Neural cell (in vitro differentiated cells): ENCODE measurements around the gene TTC34. TPM values are rescaled to one million over a fixed set of nuclear protein-coding genes. Genes with fewer than 3 reads are reported as not detected.
"Not testable (repeated sequence)": the region's sequence is repeated elsewhere in the genome, so short reads cannot be mapped to it uniquely, and the experiment has no call there.

Experiments
- H2AFZ ChIP-seq: fragments of 200-600, 300-800 bp; sonication (generic), shearing (Covaris generic); 2 replicates; pipeline ENCODE4 v1.6.0; 2014; ENCODE audit warnings: low read depth, mild to moderate bottlenecking, antibody characterized with exemption, low read length, moderate library complexity
- H3F3A ChIP-seq: fragments of 200-600 bp; shearing (Covaris generic); 2 replicates; pipeline ENCODE4 v1.6.1; 2016; ENCODE audit warnings: mild to moderate bottlenecking, moderate library complexity, mixed read lengths, antibody characterized with exemption, low read length; ENCODE audit not compliant: insufficient read depth, poor library complexity, severe bottlenecking
- H3K27ac ChIP-seq: fragments of 200-600, 300-800 bp; sonication (generic), shearing (Covaris generic); 2 replicates; pipeline ENCODE4 v1.5.1; 2014; ENCODE audit warnings: mild to moderate bottlenecking, low read length, moderate library complexity
- H3K27me3 ChIP-seq: fragments of 300-800, 200-600 bp; sonication (generic), shearing (Covaris generic); 2 replicates; pipeline ENCODE4 v1.6.0; 2014; ENCODE audit warnings: mild to moderate bottlenecking, low read depth, low read length, moderate library complexity; ENCODE audit not compliant: insufficient read depth
- H3K36me3 ChIP-seq: fragments of 300-800, 200-600 bp; sonication (generic), shearing (Covaris generic); 2 replicates; pipeline ENCODE4 v1.5.1; 2014; ENCODE audit warnings: mild to moderate bottlenecking, antibody characterized with exemption, low read length, moderate library complexity; ENCODE audit not compliant: insufficient read depth
- H3K4me2 ChIP-seq: fragments of 300-800, 200-600 bp; sonication (generic), shearing (Covaris generic); 2 replicates; pipeline ENCODE4 v1.6.0; 2014; ENCODE audit warnings: mild to moderate bottlenecking, low read length
- H3K4me3 ChIP-seq: fragments of 300-800, 200-600 bp; sonication (generic), shearing (Covaris generic); 2 replicates; pipeline ENCODE4 v1.5.1; 2014; ENCODE audit warnings: mild to moderate bottlenecking, low read length, moderate library complexity
- H3K79me2 ChIP-seq: fragments of 200-600 bp; shearing (Covaris generic); replicated peaks from 2 replicates; pipeline ENCODE4 v1.6.0; 2014; ENCODE audit warnings: mild to moderate bottlenecking, low read length, moderate library complexity; ENCODE audit not compliant: insufficient read depth
- H3K9ac ChIP-seq: fragments of 300-800, 200-600 bp; sonication (generic), shearing (Covaris generic); 2 replicates; pipeline ENCODE4 v1.6.1; 2016; ENCODE audit warnings: mild to moderate bottlenecking, low read length, mixed read lengths
- H3K9me2 ChIP-seq: fragments of 200-600 bp; shearing (Covaris generic); 2 replicates; pipeline ENCODE4 v1.6.1; 2016; ENCODE audit warnings: mild to moderate bottlenecking, low read length, mixed read lengths; ENCODE audit not compliant: insufficient read depth
- H3K9me3 ChIP-seq: fragments of 200-600, 300-800 bp; sonication (generic), shearing (Covaris generic); 2 replicates; pipeline ENCODE4 v1.6.1; 2016; ENCODE audit warnings: mild to moderate bottlenecking, mixed run types, low read length, moderate library complexity, mixed read lengths
- H4K20me1 ChIP-seq: fragments of 200-600 bp; shearing (Covaris generic); 2 replicates; pipeline ENCODE4 v1.6.1; 2016; ENCODE audit warnings: mild to moderate bottlenecking, mixed run types; ENCODE audit not compliant: insufficient read depth
- polyA plus RNA-seq: library from polyadenylated mRNA; depleted of rRNA; stranded (reverse); fragments of >200 nt; gene quantifications from 2 replicates; pipeline ENCODE4 v1.2.3, GENCODE V29; 2014

Gene TTC34
- polyA plus RNA-seq, 1 donor from 2014 or later: 0.05 TPM

GRCh38 chr1:2748626-2749025 is 52.9 kb downstream of the TTC34 start:
- not testable (repeated sequence) for H3F3A ChIP-seq, H3K27ac ChIP-seq, H3K4me3 ChIP-seq, H3K36me3 ChIP-seq, H4K20me1 ChIP-seq, H2AFZ ChIP-seq, H3K9me2 ChIP-seq, H3K79me2 ChIP-seq, H3K4me2 ChIP-seq, H3K9ac ChIP-seq, H3K9me3 ChIP-seq, H3K27me3 ChIP-seq

DNA sequence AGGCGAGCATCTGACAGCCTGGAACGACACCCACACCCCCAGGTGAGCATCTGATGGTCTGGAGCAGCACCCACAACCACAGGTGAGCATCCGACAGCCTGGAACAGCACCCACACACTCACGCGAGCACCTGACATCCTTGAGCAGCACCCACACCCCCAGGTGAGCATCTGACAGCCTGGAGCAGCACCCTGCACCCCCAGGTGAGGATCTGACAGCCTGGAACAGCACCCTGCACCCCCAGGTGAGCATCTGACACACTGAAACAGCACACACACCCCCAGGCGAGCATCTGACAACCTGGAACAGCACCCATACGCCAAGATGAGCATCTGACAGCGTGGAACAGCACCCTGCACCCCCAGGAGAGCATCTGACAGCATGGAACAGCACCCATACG is 106.7 kb downstream of the TTC34 start:
- H3K4me2 ChIP-seq, H3K36me3 ChIP-seq, H3K79me2 ChIP-seq, H4K20me1 ChIP-seq, H3K4me3 ChIP-seq, H2AFZ ChIP-seq, H3K27me3 ChIP-seq, H3F3A ChIP-seq, H3K9ac ChIP-seq, H3K9me3 ChIP-seq, H3K27ac ChIP-seq, H3K9me2 ChIP-seq: not testable (repeated sequence)

DNA sequence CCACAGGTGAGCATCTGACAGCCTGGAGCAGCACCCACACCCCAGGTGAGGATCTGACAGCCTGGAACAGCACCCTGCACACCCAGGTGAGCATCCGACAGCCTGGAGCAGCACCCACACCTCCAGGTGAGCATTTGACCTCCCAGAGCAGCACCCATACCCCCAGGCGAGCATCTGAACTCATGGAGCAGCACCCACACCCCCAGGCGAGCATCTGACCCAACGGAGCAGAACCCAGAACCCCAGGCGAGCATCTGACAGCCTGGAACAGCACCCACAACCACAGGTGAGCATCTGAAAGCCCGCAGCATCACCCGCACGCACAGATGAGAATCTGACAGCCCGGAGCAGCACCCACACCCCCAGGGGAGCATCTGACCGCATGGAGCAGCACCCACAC is 111.3 kb downstream of the TTC34 start:
- H4K20me1 ChIP-seq, H3K9ac ChIP-seq, H3K27me3 ChIP-seq, H3K4me2 ChIP-seq, H3K9me3 ChIP-seq, H2AFZ ChIP-seq, H3K36me3 ChIP-seq, H3K79me2 ChIP-seq, H3K9me2 ChIP-seq, H3F3A ChIP-seq, H3K4me3 ChIP-seq, H3K27ac ChIP-seq: not testable (repeated sequence)

DNA sequence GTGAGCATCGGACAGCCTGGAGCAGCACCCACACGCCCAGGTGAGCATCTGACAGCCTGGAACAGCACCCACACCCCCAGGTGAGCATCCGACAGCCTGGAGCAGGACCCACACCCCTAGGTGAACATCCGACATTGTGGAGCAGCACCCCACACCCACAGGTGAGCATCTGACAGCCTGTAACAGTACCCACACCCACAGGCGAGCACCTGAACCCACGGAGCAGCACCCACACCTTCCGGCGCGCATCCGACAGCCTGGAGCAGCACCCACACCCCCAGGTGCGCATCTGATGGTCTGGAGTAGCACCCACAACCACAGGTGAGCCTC is 113.2 kb downstream of the TTC34 start:
- not testable (repeated sequence) for H3K27me3 ChIP-seq, H3K36me3 ChIP-seq, H3K9me2 ChIP-seq, H3K9ac ChIP-seq, H2AFZ ChIP-seq, H3K9me3 ChIP-seq, H3K4me3 ChIP-seq, H3K79me2 ChIP-seq, H3K27ac ChIP-seq, H4K20me1 ChIP-seq, H3K4me2 ChIP-seq, H3F3A ChIP-seq

DNA sequence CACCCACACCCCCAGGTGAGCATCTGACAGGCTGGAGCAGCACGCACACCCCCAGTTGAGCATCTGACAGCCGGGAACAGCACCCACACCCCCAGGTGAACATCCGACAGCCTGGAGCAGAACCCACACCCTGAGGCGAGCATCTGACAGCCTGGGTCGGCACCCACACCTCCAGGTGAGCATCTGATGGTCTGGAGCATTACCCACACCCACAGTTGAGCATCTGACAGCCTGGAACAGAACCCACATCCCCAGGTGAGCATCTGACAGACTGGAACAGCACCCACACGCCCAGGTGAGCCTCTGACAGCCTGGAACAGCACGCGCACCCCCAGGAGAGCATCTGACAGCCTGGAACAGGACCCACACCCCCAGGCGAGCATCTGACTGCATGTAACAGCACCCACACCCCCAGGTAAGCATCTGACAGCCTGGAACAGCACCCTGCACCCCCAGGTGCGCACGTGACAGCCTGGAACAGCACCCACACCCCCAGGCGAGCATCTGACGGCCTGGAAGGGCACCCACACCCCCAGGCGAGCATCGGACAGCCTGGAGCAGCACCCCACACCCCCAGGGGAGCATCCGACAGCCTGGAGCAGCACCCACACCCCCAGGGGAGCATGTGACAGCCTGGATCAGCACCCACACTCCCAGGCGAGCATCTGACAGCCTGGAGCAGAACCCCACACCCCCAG is 113.7 kb downstream of the TTC34 start:
- not testable (repeated sequence) for H3K27ac ChIP-seq, H3K79me2 ChIP-seq, H3K9me2 ChIP-seq, H3K9me3 ChIP-seq, H3K36me3 ChIP-seq, H3K27me3 ChIP-seq, H4K20me1 ChIP-seq, H3F3A ChIP-seq, H2AFZ ChIP-seq, H3K4me3 ChIP-seq, H3K9ac ChIP-seq, H3K4me2 ChIP-seq

DNA sequence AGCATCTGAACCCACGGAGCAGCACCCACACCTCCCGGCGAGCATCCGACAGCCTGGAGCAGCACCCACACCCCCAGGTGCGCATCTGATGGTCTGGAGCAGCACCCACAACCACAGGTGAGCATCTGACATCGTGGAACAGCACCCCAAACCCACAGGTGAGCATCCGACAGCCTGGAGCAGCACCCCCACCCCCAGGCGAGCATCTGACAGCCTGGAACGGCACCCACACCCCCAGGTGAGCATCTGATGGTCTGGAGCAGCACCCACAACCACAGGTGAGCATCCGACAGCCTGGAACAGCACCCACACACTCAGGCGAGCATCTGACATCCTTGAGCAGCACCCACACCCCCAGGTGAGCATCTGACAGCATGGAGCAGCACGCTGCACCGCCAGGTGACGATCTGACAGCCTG is 114.3 kb downstream of the TTC34 start:
- H3K4me3 ChIP-seq, H4K20me1 ChIP-seq, H3K4me2 ChIP-seq: not testable (repeated sequence)

DNA sequence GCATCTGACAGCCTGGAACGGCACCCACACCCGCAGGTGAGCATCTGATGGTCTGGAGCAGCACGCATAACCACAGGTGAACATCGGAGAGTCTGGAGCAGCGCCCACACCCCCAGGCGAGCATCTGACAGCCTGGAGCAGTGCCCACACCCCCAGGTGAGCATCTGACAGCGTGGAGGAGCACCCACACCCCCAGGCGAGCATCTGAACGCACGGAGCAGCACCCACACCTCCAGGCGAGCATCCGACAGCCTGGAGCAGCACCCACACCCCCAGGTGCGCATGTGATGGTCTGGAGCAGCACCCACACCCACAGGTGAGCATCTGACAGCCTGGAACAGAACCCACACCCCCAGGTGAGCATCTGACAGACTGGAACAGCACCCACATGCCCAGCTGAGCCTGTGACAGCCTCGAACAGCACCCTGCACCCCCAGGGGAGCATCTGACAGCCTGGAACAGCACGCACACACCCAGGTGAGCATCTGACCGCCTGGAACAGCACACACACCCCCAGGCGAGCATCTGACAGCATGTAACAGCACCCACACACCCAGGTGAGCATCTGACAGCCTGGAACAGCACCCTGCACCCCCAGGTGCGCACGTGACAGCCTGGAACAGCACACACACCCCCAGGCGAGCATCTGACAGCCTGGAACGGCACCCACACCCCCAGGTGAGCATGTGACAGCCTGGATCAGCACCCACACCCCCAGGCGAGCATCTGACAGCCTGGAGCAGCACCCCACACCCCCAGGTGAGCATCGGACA is 115.2 kb downstream of the TTC34 start:
- not testable (repeated sequence) for H3K9me2 ChIP-seq, H3K4me3 ChIP-seq, H3K27me3 ChIP-seq, H3K36me3 ChIP-seq, H3F3A ChIP-seq, H2AFZ ChIP-seq, H3K9ac ChIP-seq, H3K79me2 ChIP-seq, H3K27ac ChIP-seq, H4K20me1 ChIP-seq, H3K4me2 ChIP-seq, H3K9me3 ChIP-seq

More for the DNA sequence above, 114.3 kb downstream of the TTC34 start:
- H3K79me2 ChIP-seq, H3K36me3 ChIP-seq, H3K9me2 ChIP-seq, H3K9me3 ChIP-seq, H3K27me3 ChIP-seq, H3F3A ChIP-seq, H2AFZ ChIP-seq, H3K27ac ChIP-seq, H3K9ac ChIP-seq: not testable (repeated sequence)

GRCh38 chr1:2685671-2686070 is 115.8 kb downstream of the TTC34 start:
- H4K20me1 ChIP-seq, H3K79me2 ChIP-seq, H3K9me2 ChIP-seq, H3K36me3 ChIP-seq, H3K9ac ChIP-seq, H3K4me2 ChIP-seq, H3K27me3 ChIP-seq, H3K4me3 ChIP-seq, H3K9me3 ChIP-seq, H2AFZ ChIP-seq, H3K27ac ChIP-seq, H3F3A ChIP-seq: not testable (repeated sequence)
